Motor neuron (in vitro differentiated cells): ENCODE measurements around the gene HIPK2. TPM values are rescaled to one million over a fixed set of nuclear protein-coding genes. Genes with fewer than 3 reads are reported as not detected.
A peak's percentile ranks its signal among the peaks of the same experiment; 100 is the strongest.

Source experiments
- ATAC-seq, 8 experiments: fragments of 200-7000 bp; cut with Tn5 transposase; replicated peaks in 6 of 8; 2 replicates each; pipeline ENCODE4 v1.8.0; 2021; ENCODE audit warnings: mild to moderate bottlenecking in 8 of 8, moderate library complexity in 8 of 8
- H3K27ac ChIP-seq, 2 donors: fragments of 250-450 bp; sonication (Bioruptor Pico); 2 replicates each; pipeline ENCODE4 v1.9.0; 2021; ENCODE audit warnings: antibody characterized with exemption in 2 of 2, mild to moderate bottlenecking in 2 of 2, moderate library complexity in 1 of 2
- H3K4me1 ChIP-seq, 2 donors: fragments of 250-450 bp; sonication (Bioruptor Pico); replicated peaks in 1 of 2; 2 replicates each; pipeline ENCODE4 v1.6.1; 2021; ENCODE audit warnings: antibody characterized with exemption in 2 of 2, mild to moderate bottlenecking in 2 of 2, moderate library complexity in 1 of 2
- H3K4me3 ChIP-seq, 5 donors: fragments of 250-450 bp; sonication (Bioruptor Pico); 2 replicates each; pipeline ENCODE4 v1.9.0; 2021; ENCODE audit warnings: antibody characterized with exemption in 5 of 5, mild to moderate bottlenecking in 5 of 5, moderate library complexity in 4 of 5
- WGBS, 10 experiments: fragments of 450-650 bp; shearing (Covaris generic); methylation state at CpG; one replicate each; pipeline ENCODE4 v1.0.0; 2022; 5-methylcytosine and 5-hydroxymethylcytosine counted together
- in situ Hi-C, 9 experiments: fragments of 400-800 bp; cut with MboI; loops; one replicate each; pipeline ENCODE4 v1.15.0; 2021; ENCODE audit warnings: low sequenced_read_pairs in 9 of 9, low pct_unique_long_range_greater_than_20kb in 2 of 9; ENCODE audit not compliant: unreplicated experiment in 9 of 9
- total RNA-seq, 8 experiments: library from RNA; unstranded; fragments of 300-600 nt; gene quantifications; 2 replicates each; pipeline versions ENCODE4 v1.2.3 to v1.2.4, GENCODE V29; 2022

The HIPK2 gene
- total RNA-seq, 8 experiments from 2014 or later = 2.0 to 34.9 (median 15.8) TPM

- Histone ChIP-seq H3K4me1 (peaks cover 26 to 30% of the 10 kb centered on the region in 2 donors), H3K4me3 (no peak overlapping the region), H3K27ac (no peak overlapping the region)
- 64 to 100% (median 90%) methylated on average over 2 of the region's 2 CpGs for WGBS, 10 experiments
- no peak for ATAC-seq
- in situ Hi-C loops = no loop called here
These were observed 117.9 kb downstream of the HIPK2 start for GRCh38 chr7:139659922-139660316.

GRCh38 chr7:139658908-139659675 lies 118.7 kb downstream of the HIPK2 start:
- Histone ChIP-seq H3K4me1 (peaks cover 29 to 34% of the 10 kb centered on the region in 2 donors), H3K4me3 (no peak overlapping the region), H3K27ac (no peak overlapping the region)
- ATAC-seq = peak in 5 of 8 experiments; percentile 50 to 74 (median 63)
- 0 to 90% (median 52%) methylated on average over 2 to 10 of the region's 14 CpGs for WGBS, 10 experiments
- in situ Hi-C loops = no loop called here

GRCh38 chr7:139658296-139658695 lies 119.5 kb downstream of the HIPK2 start:
- H3K4me3 ChIP-seq = no peak overlapping the region
- no peak overlapping the region for H3K27ac ChIP-seq
- in situ Hi-C loops = no loop called here
- ATAC-seq = no peak
- peaks cover 29 to 34% of the 10 kb centered on the region in 2 donors for H3K4me1 ChIP-seq
- 62 to 100% (median 91%) methylated on average over 1 to 3 of the region's 3 CpGs; no CpG with 5 or more reads in 2 of the 10 experiments for WGBS, 10 experiments

GRCh38 chr7:139657725-139658124 lies 120.1 kb downstream of the HIPK2 start:
- WGBS, 10 experiments = 36 to 100% (median 90%) methylated on average over 1 of the region's 1 CpG; no CpG with 5 or more reads in 4 of the 10 experiments
- no peak for ATAC-seq
- peaks cover 29 to 34% of the 10 kb centered on the region in 2 donors for H3K4me1 ChIP-seq
- in situ Hi-C loops = no loop called here
- H3K4me3 ChIP-seq = no peak overlapping the region
- no peak overlapping the region for H3K27ac ChIP-seq

GRCh38 chr7:139656387-139656786 lies 121.4 kb downstream of the HIPK2 start:
- peaks cover 40% of the 10 kb centered on the region in 2 donors for H3K4me1 ChIP-seq
- no peak for ATAC-seq

GRCh38 chr7:139655305-139655704 lies 122.5 kb downstream of the HIPK2 start:
- Histone ChIP-seq H3K4me1 (peaks cover 34 to 42% of the 10 kb centered on the region in 2 donors), H3K27ac (no peak overlapping the region), H3K4me3 (no peak overlapping the region)
- WGBS, 10 experiments = 83 to 100% (median 94%) methylated on average over 1 to 8 of the region's 8 CpGs; no CpG with 5 or more reads in 3 of the 10 experiments
- ATAC-seq = no peak
- in situ Hi-C loops = no loop called here

More at GRCh38 chr7:139656387-139656786, 121.4 kb downstream of the HIPK2 start:
- Histone ChIP-seq H3K27ac (no peak overlapping the region), H3K4me3 (no peak overlapping the region)
- 68 to 100% (median 91%) methylated on average over 2 to 6 of the region's 6 CpGs for WGBS, 10 experiments
- in situ Hi-C loops = no loop called here

GRCh38 chr7:139654276-139655181 lies 123.3 kb downstream of the HIPK2 start:
- no peak for ATAC-seq
- in situ Hi-C loops = no loop called here
- WGBS, 10 experiments = 44 to 100% (median 71%) methylated on average over 1 to 11 of the region's 14 CpGs; no CpG with 5 or more reads in 1 of the 10 experiments
- no peak overlapping the region for H3K4me3 ChIP-seq
- H3K4me1 ChIP-seq = peaks cover 34 to 40% of the 10 kb centered on the region in 2 donors
- H3K27ac ChIP-seq = no peak overlapping the region

GRCh38 chr7:139651914-139652313 lies 125.9 kb downstream of the HIPK2 start:
- H3K27ac ChIP-seq = no peak overlapping the region
- no peak for ATAC-seq
- 40 to 96% (median 67%) methylated on average over 1 to 4 of the region's 4 CpGs; no CpG with 5 or more reads in 1 of the 10 experiments for WGBS, 10 experiments
- no peak overlapping the region for H3K4me3 ChIP-seq
- H3K4me1 ChIP-seq = peaks cover 42 to 50% of the 10 kb centered on the region in 2 donors
- in situ Hi-C loops = no loop called here

- H3K27ac ChIP-seq = no peak overlapping the region
- no peak for ATAC-seq
- in situ Hi-C loops = no loop called here
- 35 to 100% (median 75%) methylated on average over 1 to 6 of the region's 6 CpGs; no CpG with 5 or more reads in 2 of the 10 experiments for WGBS, 10 experiments
- peaks cover 42 to 50% of the 10 kb centered on the region in 2 donors for H3K4me1 ChIP-seq
- H3K4me3 ChIP-seq = no peak overlapping the region
These were observed 126.5 kb downstream of the HIPK2 start for GRCh38 chr7:139651308-139651707.

- peak in 1 of 8 experiments; percentile 41 for ATAC-seq
- Histone ChIP-seq H3K27ac (no peak overlapping the region), H3K4me1 (peaks cover 42 to 49% of the 10 kb centered on the region in 2 donors), H3K4me3 (no peak overlapping the region)
- in situ Hi-C loops = no loop called here
- 79 to 100% (median 95%) methylated on average over 1 to 9 of the region's 12 CpGs; no CpG with 5 or more reads in 3 of the 10 experiments for WGBS, 10 experiments
These were observed 127.2 kb downstream of the HIPK2 start for GRCh38 chr7:139650429-139651100.

- in situ Hi-C loops = loop anchor here in 6 of 9 experiments (10.0 to 25.0 kb wide), 2 partner anchors 356 to 363 kb away; no protein-coding TSS in a partner anchor
- ATAC-seq = peak in 7 of 8 experiments; percentile 26 to 91 (median 78)
- peak overlapping the region; percentile 51 to 71 for H3K27ac ChIP-seq
- H3K4me1 ChIP-seq = peaks cover 38 to 39% of the 10 kb centered on the region in 2 donors
- whole genome bisulfite sequencing, 10 experiments = 0 to 100% (median 43%) methylated on average over 1 to 10 of the region's 14 CpGs; no CpG with 5 or more reads in 2 of the 10 experiments
- H3K4me3 ChIP-seq = peak overlapping the region in 4 of 5 donors; percentile 8 to 17 (median 12)
These were observed 128.8 kb downstream of the HIPK2 start for GRCh38 chr7:139648941-139649425.

GRCh38 chr7:139648391-139648861 lies 129.4 kb downstream of the HIPK2 start:
- H3K4me1 ChIP-seq = peaks cover 38 to 39% of the 10 kb centered on the region in 2 donors
- H3K27ac ChIP-seq = peak overlapping the region; percentile 25 to 51
- peak overlapping the region in 4 of 5 donors; percentile 8 to 17 (median 12) for H3K4me3 ChIP-seq
- 0 to 71% (median 28%) methylated on average over 1 to 10 of the region's 20 CpGs for WGBS, 10 experiments
- ATAC-seq = peak in 5 of 8 experiments; percentile 71 to 83 (median 79)
- in situ Hi-C loops = loop anchor here in 6 of 9 experiments (10.0 to 25.0 kb wide), 2 partner anchors 356 to 364 kb away; no protein-coding TSS in a partner anchor
